Activated naive CD4-positive, alpha-beta T cell treated with anti-CD3 and anti-CD28 coated beads, Interleukin-2, amount 10 ng/mL, durations not matched to agents 7 days and 5 days (primary cell): ENCODE results near the gene PPARGC1A.

Experiments used
- CTCF ChIA-PET: fragments of 350-600 bp; sonication (Branson Sonifier 250); formaldehyde crosslinking; loops from one replicate; lab custom pipeline; 2021; ENCODE audit warnings: antibody characterized with exemption; lab: Charles Lee
- DNase-seq: peaks from one replicate; pipeline ENCODE4 v3.0.0-alpha.2; 2020
- H3K27ac Mint-ChIP-seq: one replicate; pipeline ENCODE4 v1.8.0; 2021; ENCODE audit warnings: mild to moderate bottlenecking, moderate library complexity, mixed read lengths
- H3K27me3 Mint-ChIP-seq: one replicate; pipeline ENCODE4 v1.8.0; 2021; ENCODE audit warnings: mild to moderate bottlenecking, mixed read lengths
- H3K36me3 Mint-ChIP-seq: one replicate; pipeline ENCODE4 v1.8.0; 2021; ENCODE audit warnings: mixed read lengths
- H3K4me1 Mint-ChIP-seq: one replicate; pipeline ENCODE4 v1.8.0; 2021; ENCODE audit warnings: mixed read lengths
- H3K4me3 Mint-ChIP-seq: one replicate; pipeline ENCODE4 v1.8.0; 2021; ENCODE audit warnings: mild to moderate bottlenecking, moderate library complexity, mixed read lengths
- H3K9me3 Mint-ChIP-seq: one replicate; pipeline ENCODE4 v1.8.0; 2021; ENCODE audit warnings: mixed read lengths

PPARGC1A gene

GRCh38 chr4:23878912-23879732, 10.7 kb downstream of the PPARGC1A start:
- H3K36me3 Mint-ChIP-seq: no peaks in the 10 kb centered on the region

GRCh38 chr4:23878246-23878891, 11.5 kb downstream of the PPARGC1A start:
- no peaks in the 10 kb centered on the region for H3K36me3 Mint-ChIP-seq
- H3K4me3 Mint-ChIP-seq: no peak overlapping the region
- no peak for DNase-seq
- H3K4me1 Mint-ChIP-seq: no peaks in the 10 kb centered on the region
- H3K27ac Mint-ChIP-seq: no peak overlapping the region
- H3K9me3 Mint-ChIP-seq: no peaks in the 10 kb centered on the region
- CTCF ChIA-PET: no interaction called here
- no peaks in the 10 kb centered on the region for H3K27me3 Mint-ChIP-seq

More at GRCh38 chr4:23878912-23879732, 10.7 kb downstream of the PPARGC1A start:
- Mint-ChIP-seq H3K4me3 (no peak overlapping the region), H3K27me3 (no peaks in the 10 kb centered on the region), H3K4me1 (no peaks in the 10 kb centered on the region), H3K9me3 (no peaks in the 10 kb centered on the region), H3K27ac (no peak overlapping the region)
- DNase-seq: no peak
- CTCF ChIA-PET: no interaction called here

GRCh38 chr4:23877758-23878229, 12.1 kb downstream of the PPARGC1A start:
- H3K4me3 Mint-ChIP-seq: no peak overlapping the region
- CTCF ChIA-PET: no interaction called here
- DNase-seq: no peak
- H3K27ac Mint-ChIP-seq: no peak overlapping the region
- no peaks in the 10 kb centered on the region for H3K27me3 Mint-ChIP-seq
- H3K36me3 Mint-ChIP-seq: no peaks in the 10 kb centered on the region
- H3K9me3 Mint-ChIP-seq: no peaks in the 10 kb centered on the region
- H3K4me1 Mint-ChIP-seq: no peaks in the 10 kb centered on the region

- H3K27me3 Mint-ChIP-seq: no peaks in the 10 kb centered on the region
- no peak overlapping the region for H3K27ac Mint-ChIP-seq
- H3K4me3 Mint-ChIP-seq: no peak overlapping the region
- no peaks in the 10 kb centered on the region for H3K4me1 Mint-ChIP-seq
- H3K36me3 Mint-ChIP-seq: no peaks in the 10 kb centered on the region
- no peaks in the 10 kb centered on the region for H3K9me3 Mint-ChIP-seq
- CTCF ChIA-PET: interaction anchor here (0.7 kb wide), 1 partner anchor 138 kb away, joined by 3 read pairs; no protein-coding TSS in a partner anchor
- DNase-seq: no peak
These were observed 13.3 kb downstream of the PPARGC1A start for GRCh38 chr4:23876418-23877089.

- Mint-ChIP-seq H3K27me3 (no peaks in the 10 kb centered on the region), H3K9me3 (no peaks in the 10 kb centered on the region), H3K36me3 (no peaks in the 10 kb centered on the region), H3K4me1 (no peaks in the 10 kb centered on the region), H3K4me3 (no peak overlapping the region), H3K27ac (no peak overlapping the region)
- CTCF ChIA-PET: no interaction called here
- DNase-seq: no peak
These were observed 14.5 kb downstream of the PPARGC1A start for GRCh38 chr4:23875317-23875716.

GRCh38 chr4:23874536-23874901, 15.3 kb downstream of the PPARGC1A start:
- no peaks in the 10 kb centered on the region for H3K36me3 Mint-ChIP-seq
- H3K27ac Mint-ChIP-seq: no peak overlapping the region
- H3K4me1 Mint-ChIP-seq: no peaks in the 10 kb centered on the region
- no peaks in the 10 kb centered on the region for H3K27me3 Mint-ChIP-seq
- no peak overlapping the region for H3K4me3 Mint-ChIP-seq
- CTCF ChIA-PET: no interaction called here
- no peaks in the 10 kb centered on the region for H3K9me3 Mint-ChIP-seq
- DNase-seq: no peak

- no peaks in the 10 kb centered on the region for H3K36me3 Mint-ChIP-seq
- no peaks in the 10 kb centered on the region for H3K4me1 Mint-ChIP-seq
- no peaks in the 10 kb centered on the region for H3K9me3 Mint-ChIP-seq
- H3K4me3 Mint-ChIP-seq: no peak overlapping the region
- no peaks in the 10 kb centered on the region for H3K27me3 Mint-ChIP-seq
- H3K27ac Mint-ChIP-seq: no peak overlapping the region
- CTCF ChIA-PET: no interaction called here
- DNase-seq: no peak
These were observed 15.9 kb downstream of the PPARGC1A start for GRCh38 chr4:23873717-23874535.

- no peak overlapping the region for H3K27ac Mint-ChIP-seq
- no peak for DNase-seq
- no peaks in the 10 kb centered on the region for H3K36me3 Mint-ChIP-seq
- no peaks in the 10 kb centered on the region for H3K27me3 Mint-ChIP-seq
- no peak overlapping the region for H3K4me3 Mint-ChIP-seq
- no peaks in the 10 kb centered on the region for H3K9me3 Mint-ChIP-seq
- no peaks in the 10 kb centered on the region for H3K4me1 Mint-ChIP-seq
- CTCF ChIA-PET: no interaction called here
These were observed 18.4 kb downstream of the PPARGC1A start for GRCh38 chr4:23871426-23871825.

- H3K36me3 Mint-ChIP-seq: no peaks in the 10 kb centered on the region
- CTCF ChIA-PET: no interaction called here
These were observed 23.3 kb downstream of the PPARGC1A start for GRCh38 chr4:23866450-23867075.

GRCh38 chr4:23861897-23862296, 27.9 kb downstream of the PPARGC1A start:
- CTCF ChIA-PET: no interaction called here
- Mint-ChIP-seq H3K36me3 (no peaks in the 10 kb centered on the region), H3K27me3 (no peaks in the 10 kb centered on the region), H3K4me3 (no peak overlapping the region), H3K9me3 (no peaks in the 10 kb centered on the region), H3K4me1 (no peaks in the 10 kb centered on the region), H3K27ac (no peak overlapping the region)
- no peak for DNase-seq

More at GRCh38 chr4:23866450-23867075, 23.3 kb downstream of the PPARGC1A start:
- Mint-ChIP-seq H3K4me1 (no peaks in the 10 kb centered on the region), H3K4me3 (no peak overlapping the region), H3K27me3 (no peaks in the 10 kb centered on the region), H3K9me3 (no peaks in the 10 kb centered on the region), H3K27ac (no peak overlapping the region)
- no peak for DNase-seq

- Mint-ChIP-seq H3K4me3 (no peak overlapping the region), H3K9me3 (no peaks in the 10 kb centered on the region), H3K27me3 (no peaks in the 10 kb centered on the region), H3K4me1 (no peaks in the 10 kb centered on the region), H3K36me3 (no peaks in the 10 kb centered on the region), H3K27ac (no peak overlapping the region)
- DNase-seq: no peak
- CTCF ChIA-PET: no interaction called here
These were observed 28.9 kb downstream of the PPARGC1A start for GRCh38 chr4:23860919-23861318.

- no peak for DNase-seq
- H3K4me1 Mint-ChIP-seq: no peaks in the 10 kb centered on the region
- H3K36me3 Mint-ChIP-seq: no peaks in the 10 kb centered on the region
- CTCF ChIA-PET: no interaction called here
- H3K4me3 Mint-ChIP-seq: no peak overlapping the region
- no peaks in the 10 kb centered on the region for H3K9me3 Mint-ChIP-seq
- no peak overlapping the region for H3K27ac Mint-ChIP-seq
- no peaks in the 10 kb centered on the region for H3K27me3 Mint-ChIP-seq
These were observed 32.4 kb downstream of the PPARGC1A start for GRCh38 chr4:23857367-23857959.

GRCh38 chr4:23856630-23857029, 33.2 kb downstream of the PPARGC1A start:
- Mint-ChIP-seq H3K27me3 (no peaks in the 10 kb centered on the region), H3K36me3 (no peaks in the 10 kb centered on the region), H3K27ac (no peak overlapping the region), H3K4me1 (no peaks in the 10 kb centered on the region), H3K4me3 (no peak overlapping the region), H3K9me3 (no peaks in the 10 kb centered on the region)
- DNase-seq: no peak
- CTCF ChIA-PET: no interaction called here
